ENCODE results near the gene RFFL.

The RFFL gene

GRCh38 chr17:35082073-35082657, 18.7 kb upstream of the RFFL start:
- no peak overlapping the region for H2AK5ac ChIP-seq (ENCODE audit: low read depth, low read length)
- H3K27ac ChIP-seq (replicated peaks; ENCODE audit: low read length) = no peak overlapping the region
- H2BK12ac ChIP-seq (ENCODE audit: low read length) = no peak overlapping the region
- no peaks in the 10 kb centered on the region for H3K9me3 ChIP-seq (replicated peaks in 1 of 2; ENCODE audit: control insufficient read depth in 2 of 2, insufficient read depth in 1 of 2, low read depth in 1 of 2, low read length in 2 of 2)
- H4K8ac ChIP-seq (ENCODE audit: low read depth, low read length) = no peak overlapping the region
- H3K18ac ChIP-seq (ENCODE audit: low read length) = no peak overlapping the region
- H4K91ac ChIP-seq (ENCODE audit: low read depth, low read length, poor library complexity) = no peak overlapping the region
- H3K36me3 ChIP-seq (replicated peaks in 1 of 2; ENCODE audit: control insufficient read depth in 2 of 2, insufficient read depth in 2 of 2, low read length in 2 of 2) = no peaks in the 10 kb centered on the region
- peaks cover 0 to 4% of the 10 kb centered on the region in 2 donors for H3K4me1 ChIP-seq (ENCODE audit: control insufficient read depth in 2 of 2, insufficient read depth in 1 of 2, low read depth in 1 of 2, low read length in 2 of 2)
- DNase-seq (ENCODE audit: low spot score) = no peak
- H3K4me2 ChIP-seq (ENCODE audit: insufficient read depth, low read length, poor library complexity, severe bottlenecking) = no peak overlapping the region
- H3K23ac ChIP-seq (ENCODE audit: low read depth, low read length, poor library complexity) = no peak overlapping the region
- no peak overlapping the region for H3K4me3 ChIP-seq (ENCODE audit: low read length in 2 of 2)
- WGBS, 2 donors (ENCODE audit: extremely low coverage in 2 of 2, insufficient read length in 2 of 2, insufficient replicate concordance in 1 of 2) = no CpG with 5 or more reads among the region's 3 CpGs
- H3K79me1 ChIP-seq (ENCODE audit: low read depth, low read length) = no peaks in the 10 kb centered on the region
- no peak overlapping the region for H2BK5ac ChIP-seq (ENCODE audit: low read length)
- H2BK120ac ChIP-seq (ENCODE audit: low read depth, low read length) = no peak overlapping the region
- no peak overlapping the region for H3K14ac ChIP-seq (ENCODE audit: low read length)
- no peak overlapping the region for H2AFZ ChIP-seq (ENCODE audit: low read length)
- H3K9ac ChIP-seq (ENCODE audit: low read depth, low read length, poor library complexity) = no peak overlapping the region
- H2BK15ac ChIP-seq (ENCODE audit: low read length) = no peak overlapping the region
- no peaks in the 10 kb centered on the region for H3K27me3 ChIP-seq (ENCODE audit: control insufficient read depth in 3 of 3, insufficient read depth in 3 of 3, low read depth in 1 of 3, low read length in 3 of 3)
- H3K4ac ChIP-seq (ENCODE audit: low read length) = no peak overlapping the region

DNA sequence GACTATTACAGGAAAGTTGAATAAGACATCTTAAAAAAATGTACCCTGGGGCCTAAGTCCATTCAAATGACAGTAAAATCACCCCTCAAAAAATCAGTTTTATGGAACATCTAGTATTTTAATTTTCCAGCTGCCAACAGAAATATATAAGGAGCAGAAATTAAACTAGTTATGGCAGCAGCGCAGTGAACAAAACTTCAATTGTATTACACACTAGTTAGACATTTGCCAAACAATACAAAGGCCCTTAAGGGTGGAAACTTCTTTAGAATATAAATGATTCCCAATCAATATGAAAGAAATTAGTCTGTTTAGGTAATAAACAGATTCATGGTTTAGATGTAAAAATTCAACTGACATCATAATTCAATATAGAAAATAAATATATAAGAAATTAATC, 18.1 kb upstream of the RFFL start:
- Histone ChIP-seq H3K23ac (ENCODE audit: low read depth, low read length, poor library complexity) (no peak overlapping the region), H3K18ac (ENCODE audit: low read length) (no peak overlapping the region), H3K79me1 (ENCODE audit: low read depth, low read length) (no peaks in the 10 kb centered on the region), H4K8ac (ENCODE audit: low read depth, low read length) (no peak overlapping the region), H3K4ac (ENCODE audit: low read length) (no peak overlapping the region), H3K9me3 (replicated peaks in 1 of 2; ENCODE audit: control insufficient read depth in 2 of 2, insufficient read depth in 1 of 2, low read depth in 1 of 2, low read length in 2 of 2) (no peaks in the 10 kb centered on the region), H4K91ac (ENCODE audit: low read depth, low read length, poor library complexity) (no peak overlapping the region), H2BK5ac (ENCODE audit: low read length) (no peak overlapping the region), H2BK120ac (ENCODE audit: low read depth, low read length) (no peak overlapping the region), H2AFZ (ENCODE audit: low read length) (no peak overlapping the region), H2BK12ac (ENCODE audit: low read length) (no peak overlapping the region), H3K14ac (ENCODE audit: low read length) (no peak overlapping the region), H3K27ac (replicated peaks; ENCODE audit: low read length) (no peak overlapping the region), H3K4me3 (ENCODE audit: low read length in 2 of 2) (no peak overlapping the region), H3K27me3 (ENCODE audit: control insufficient read depth in 3 of 3, insufficient read depth in 3 of 3, low read depth in 1 of 3, low read length in 3 of 3) (no peaks in the 10 kb centered on the region), H3K4me2 (ENCODE audit: insufficient read depth, low read length, poor library complexity, severe bottlenecking) (no peak overlapping the region), H3K9ac (ENCODE audit: low read depth, low read length, poor library complexity) (no peak overlapping the region), H3K4me1 (ENCODE audit: control insufficient read depth in 2 of 2, insufficient read depth in 1 of 2, low read depth in 1 of 2, low read length in 2 of 2) (peaks cover 0 to 4% of the 10 kb centered on the region in 2 donors), H3K36me3 (replicated peaks in 1 of 2; ENCODE audit: control insufficient read depth in 2 of 2, insufficient read depth in 2 of 2, low read length in 2 of 2) (no peaks in the 10 kb centered on the region), H2AK5ac (ENCODE audit: low read depth, low read length) (no peak overlapping the region), H2BK15ac (ENCODE audit: low read length) (no peak overlapping the region)
- WGBS, 2 donors (ENCODE audit: extremely low coverage in 2 of 2, insufficient read length in 2 of 2, insufficient replicate concordance in 1 of 2) = no CpG with 5 or more reads among the region's 1 CpG
- no peak for DNase-seq (ENCODE audit: low spot score)

- no CpG with 5 or more reads among the region's 1 CpG for WGBS, 2 donors (ENCODE audit: extremely low coverage in 2 of 2, insufficient read length in 2 of 2, insufficient replicate concordance in 1 of 2)
- no peak overlapping the region for H4K91ac ChIP-seq (ENCODE audit: low read depth, low read length, poor library complexity)
- no peak overlapping the region for H3K4ac ChIP-seq (ENCODE audit: low read length)
- no peak overlapping the region for H3K18ac ChIP-seq (ENCODE audit: low read length)
- peaks cover 0 to 4% of the 10 kb centered on the region in 2 donors for H3K4me1 ChIP-seq (ENCODE audit: control insufficient read depth in 2 of 2, insufficient read depth in 1 of 2, low read depth in 1 of 2, low read length in 2 of 2)
- no peak overlapping the region for H3K9ac ChIP-seq (ENCODE audit: low read depth, low read length, poor library complexity)
- no peak overlapping the region for H2AK5ac ChIP-seq (ENCODE audit: low read depth, low read length)
- H3K79me1 ChIP-seq (ENCODE audit: low read depth, low read length) = no peaks in the 10 kb centered on the region
- H2BK120ac ChIP-seq (ENCODE audit: low read depth, low read length) = no peak overlapping the region
- no peak overlapping the region for H2BK15ac ChIP-seq (ENCODE audit: low read length)
- no peaks in the 10 kb centered on the region for H3K27me3 ChIP-seq (ENCODE audit: control insufficient read depth in 3 of 3, insufficient read depth in 3 of 3, low read depth in 1 of 3, low read length in 3 of 3)
- H2AFZ ChIP-seq (ENCODE audit: low read length) = no peak overlapping the region
- no peaks in the 10 kb centered on the region for H3K9me3 ChIP-seq (replicated peaks in 1 of 2; ENCODE audit: control insufficient read depth in 2 of 2, insufficient read depth in 1 of 2, low read depth in 1 of 2, low read length in 2 of 2)
- no peak overlapping the region for H3K27ac ChIP-seq (replicated peaks; ENCODE audit: low read length)
- H4K8ac ChIP-seq (ENCODE audit: low read depth, low read length) = no peak overlapping the region
- H2BK5ac ChIP-seq (ENCODE audit: low read length) = no peak overlapping the region
- no peak overlapping the region for H3K4me2 ChIP-seq (ENCODE audit: insufficient read depth, low read length, poor library complexity, severe bottlenecking)
- H2BK12ac ChIP-seq (ENCODE audit: low read length) = no peak overlapping the region
- H3K23ac ChIP-seq (ENCODE audit: low read depth, low read length, poor library complexity) = no peak overlapping the region
- H3K14ac ChIP-seq (ENCODE audit: low read length) = no peak overlapping the region
- no peak overlapping the region for H3K4me3 ChIP-seq (ENCODE audit: low read length in 2 of 2)
- no peaks in the 10 kb centered on the region for H3K36me3 ChIP-seq (replicated peaks in 1 of 2; ENCODE audit: control insufficient read depth in 2 of 2, insufficient read depth in 2 of 2, low read length in 2 of 2)
- DNase-seq (ENCODE audit: low spot score) = no peak
Observed at GRCh38 chr17:35080536-35080935, 17.0 kb upstream of the RFFL start.

- no CpG with 5 or more reads among the region's 1 CpG for WGBS, 2 donors (ENCODE audit: extremely low coverage in 2 of 2, insufficient read length in 2 of 2, insufficient replicate concordance in 1 of 2)
- no peak overlapping the region for H3K14ac ChIP-seq (ENCODE audit: low read length)
Observed at GRCh38 chr17:35079547-35080423, 16.3 kb upstream of the RFFL start.

More at GRCh38 chr17:35079547-35080423, 16.3 kb upstream of the RFFL start:
- H3K27me3 ChIP-seq (ENCODE audit: control insufficient read depth in 3 of 3, insufficient read depth in 3 of 3, low read depth in 1 of 3, low read length in 3 of 3) = no peaks in the 10 kb centered on the region
- H2BK5ac ChIP-seq (ENCODE audit: low read length) = no peak overlapping the region
- H2AFZ ChIP-seq (ENCODE audit: low read length) = no peak overlapping the region
- H2BK15ac ChIP-seq (ENCODE audit: low read length) = no peak overlapping the region
- H4K91ac ChIP-seq (ENCODE audit: low read depth, low read length, poor library complexity) = no peak overlapping the region
- no peaks in the 10 kb centered on the region for H3K36me3 ChIP-seq (replicated peaks in 1 of 2; ENCODE audit: control insufficient read depth in 2 of 2, insufficient read depth in 2 of 2, low read length in 2 of 2)
- no peak overlapping the region for H3K23ac ChIP-seq (ENCODE audit: low read depth, low read length, poor library complexity)
- no peak overlapping the region for H3K18ac ChIP-seq (ENCODE audit: low read length)
- no peak overlapping the region for H3K4ac ChIP-seq (ENCODE audit: low read length)
- H3K4me1 ChIP-seq (ENCODE audit: control insufficient read depth in 2 of 2, insufficient read depth in 1 of 2, low read depth in 1 of 2, low read length in 2 of 2) = peaks cover 0 to 9% of the 10 kb centered on the region in 2 donors
- no peak overlapping the region for H3K27ac ChIP-seq (replicated peaks; ENCODE audit: low read length)
- H3K79me1 ChIP-seq (ENCODE audit: low read depth, low read length) = no peaks in the 10 kb centered on the region
- H3K9ac ChIP-seq (ENCODE audit: low read depth, low read length, poor library complexity) = no peak overlapping the region
- H4K8ac ChIP-seq (ENCODE audit: low read depth, low read length) = no peak overlapping the region
- no peak overlapping the region for H3K4me3 ChIP-seq (ENCODE audit: low read length in 2 of 2)
- H3K4me2 ChIP-seq (ENCODE audit: insufficient read depth, low read length, poor library complexity, severe bottlenecking) = no peak overlapping the region
- no peak overlapping the region for H2BK120ac ChIP-seq (ENCODE audit: low read depth, low read length)
- H3K9me3 ChIP-seq (replicated peaks in 1 of 2; ENCODE audit: control insufficient read depth in 2 of 2, insufficient read depth in 1 of 2, low read depth in 1 of 2, low read length in 2 of 2) = no peaks in the 10 kb centered on the region
- no peak for DNase-seq (ENCODE audit: low spot score)
- H2BK12ac ChIP-seq (ENCODE audit: low read length) = no peak overlapping the region
- H2AK5ac ChIP-seq (ENCODE audit: low read depth, low read length) = no peak overlapping the region

All from neuronal stem cell (in vitro differentiated cells).